ENCODE measurements around the gene ZNF618. TPM values are rescaled to one million over a fixed set of nuclear protein-coding genes. Genes with fewer than 3 reads are reported as not detected.
"Not testable (repeated sequence)": the region's sequence is repeated elsewhere in the genome, so short reads cannot be mapped to it uniquely, and the experiment has no call there.

Gene ZNF618
- total and polyA plus RNA-seq, 2 experiments from 2014 or later = 20.0 to 26.0 TPM

DNA sequence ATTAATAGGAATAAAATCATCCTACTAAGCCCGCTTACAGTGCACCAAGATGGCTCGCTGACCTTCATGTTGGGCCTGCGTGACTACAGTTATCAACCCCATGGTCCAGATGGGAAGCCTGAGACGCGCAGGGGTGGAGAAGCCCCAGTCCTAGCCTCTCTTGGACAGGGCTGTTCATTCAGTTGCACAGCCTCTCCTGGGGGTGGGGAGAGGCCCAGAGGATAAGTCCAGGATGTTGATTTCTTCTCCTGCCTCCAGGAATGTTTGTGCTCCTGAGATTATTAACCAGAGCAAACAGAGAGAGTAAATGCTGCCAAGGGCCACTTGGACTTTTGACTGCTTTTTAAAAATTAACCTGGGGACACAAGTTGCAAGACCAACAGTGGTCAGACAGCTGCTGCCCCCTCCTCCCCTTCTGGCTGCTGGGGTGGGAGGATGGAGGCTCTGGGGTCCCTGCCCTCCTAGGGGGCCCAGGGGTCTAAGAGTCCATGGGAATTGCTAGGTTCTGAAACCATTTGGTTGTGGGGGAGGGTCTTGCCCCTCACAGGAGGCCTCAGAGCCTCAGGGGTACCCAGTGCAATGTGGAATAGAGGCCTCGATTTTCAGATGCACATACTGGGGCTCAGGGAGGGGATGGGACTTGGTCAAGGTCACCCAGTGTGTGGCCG, 204.8 kb downstream of the ZNF618 start:
- H3K4me1 ChIP-seq (ENCODE audit: low read depth) = no peaks in the 10 kb centered on the region
- H3K27me3 ChIP-seq = peaks cover 5% of the 10 kb centered on the region
- H3K36me3 ChIP-seq = no peaks in the 10 kb centered on the region
- H3K27ac ChIP-seq = no peak overlapping the region
- H3K9me3 ChIP-seq (ENCODE audit: low read depth) = no peaks in the 10 kb centered on the region
- no peak for DNase-seq (ENCODE audit: low read depth in 1 of 2, low spot score in 1 of 2)
- no peak overlapping the region for H3K4me3 ChIP-seq
- TF ChIP-seq, protein P1, sequence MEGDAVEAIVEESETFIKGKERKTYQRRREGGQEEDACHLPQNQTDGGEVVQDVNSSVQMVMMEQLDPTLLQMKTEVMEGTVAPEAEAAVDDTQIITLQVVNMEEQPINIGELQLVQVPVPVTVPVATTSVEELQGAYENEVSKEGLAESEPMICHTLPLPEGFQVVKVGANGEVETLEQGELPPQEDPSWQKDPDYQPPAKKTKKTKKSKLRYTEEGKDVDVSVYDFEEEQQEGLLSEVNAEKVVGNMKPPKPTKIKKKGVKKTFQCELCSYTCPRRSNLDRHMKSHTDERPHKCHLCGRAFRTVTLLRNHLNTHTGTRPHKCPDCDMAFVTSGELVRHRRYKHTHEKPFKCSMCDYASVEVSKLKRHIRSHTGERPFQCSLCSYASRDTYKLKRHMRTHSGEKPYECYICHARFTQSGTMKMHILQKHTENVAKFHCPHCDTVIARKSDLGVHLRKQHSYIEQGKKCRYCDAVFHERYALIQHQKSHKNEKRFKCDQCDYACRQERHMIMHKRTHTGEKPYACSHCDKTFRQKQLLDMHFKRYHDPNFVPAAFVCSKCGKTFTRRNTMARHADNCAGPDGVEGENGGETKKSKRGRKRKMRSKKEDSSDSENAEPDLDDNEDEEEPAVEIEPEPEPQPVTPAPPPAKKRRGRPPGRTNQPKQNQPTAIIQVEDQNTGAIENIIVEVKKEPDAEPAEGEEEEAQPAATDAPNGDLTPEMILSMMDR (IDR thresholded peaks at IDR 0.05; ENCODE audit: low read depth, low read length) = no peak

DNA sequence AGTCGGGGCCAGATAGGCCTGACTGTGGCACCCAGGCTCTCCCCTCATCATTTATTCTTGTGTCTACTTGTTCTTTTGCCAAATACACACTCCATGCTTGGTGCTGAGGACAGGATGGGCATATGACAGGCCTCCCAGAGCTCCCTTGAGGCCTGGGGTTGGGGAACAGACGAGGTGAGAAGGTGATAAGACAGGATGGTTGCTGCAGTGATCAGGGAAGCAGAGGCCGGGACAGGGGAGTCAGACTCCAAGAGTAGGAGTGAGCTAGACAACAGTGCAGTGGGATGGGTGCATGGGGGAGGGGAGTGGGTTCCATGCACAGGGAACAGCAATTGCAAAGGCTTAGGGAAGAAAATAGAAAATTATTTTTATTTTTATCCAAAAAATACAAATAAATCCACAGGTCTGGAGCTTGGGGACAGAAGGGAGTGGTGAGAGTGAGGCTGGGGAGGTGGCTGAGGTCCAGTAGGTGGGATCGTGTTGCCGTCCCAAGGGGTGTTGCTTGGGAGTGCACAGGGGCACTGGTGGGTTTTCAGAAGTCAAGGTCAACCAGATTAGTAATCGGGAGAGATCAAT, 205.4 kb downstream of the ZNF618 start:
- Histone ChIP-seq H3K4me1 (ENCODE audit: low read depth) (no peaks in the 10 kb centered on the region), H3K36me3 (no peaks in the 10 kb centered on the region), H3K9me3 (ENCODE audit: low read depth) (no peaks in the 10 kb centered on the region), H3K4me3 (no peak overlapping the region), H3K27ac (no peak overlapping the region), H3K27me3 (no peaks in the 10 kb centered on the region)
- DNase-seq (ENCODE audit: low read depth in 1 of 2, low spot score in 1 of 2) = no peak
- TF ChIP-seq, protein P1 (IDR thresholded peaks at IDR 0.05; ENCODE audit: low read depth, low read length) = no peak

DNA sequence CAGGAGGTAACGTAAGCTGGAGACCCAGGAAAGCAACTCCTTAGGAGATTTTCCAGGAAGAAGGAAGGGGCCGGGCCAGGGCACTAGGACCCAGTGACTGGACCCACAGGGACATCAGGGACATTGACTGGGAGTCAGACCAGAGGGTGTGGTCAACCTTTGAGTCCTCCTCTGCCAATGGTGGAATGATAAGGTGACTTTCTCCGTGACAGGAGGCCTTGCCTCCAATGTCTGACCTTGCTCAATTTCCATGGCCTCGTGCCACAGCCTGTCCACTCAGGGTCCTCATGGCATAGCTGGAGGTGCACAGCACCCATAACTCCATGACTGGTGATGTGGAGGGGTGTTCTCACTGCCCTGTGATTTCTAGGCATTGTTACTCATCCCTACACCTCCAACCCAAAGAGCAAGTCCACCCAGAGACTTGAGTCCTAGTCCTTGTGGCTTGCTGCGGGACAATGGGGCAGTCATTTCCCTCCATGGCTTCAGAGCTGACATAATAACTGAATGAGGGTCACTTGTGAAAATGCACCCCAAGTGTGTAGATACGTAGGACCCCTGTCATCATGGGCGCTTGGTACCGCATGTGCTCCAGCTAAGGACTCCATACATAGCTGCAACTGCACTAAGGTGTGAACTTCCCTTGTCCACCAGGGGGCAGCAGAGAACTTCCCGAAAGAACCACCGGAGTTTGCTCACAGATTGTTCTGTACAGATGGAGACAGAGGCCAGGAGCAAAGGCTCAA, 206.1 kb downstream of the ZNF618 start:
- Histone ChIP-seq H3K27me3 (no peaks in the 10 kb centered on the region), H3K36me3 (no peaks in the 10 kb centered on the region), H3K4me3 (no peak overlapping the region), H3K4me1 (ENCODE audit: low read depth) (no peaks in the 10 kb centered on the region), H3K9me3 (ENCODE audit: low read depth) (no peaks in the 10 kb centered on the region), H3K27ac (no peak overlapping the region)
- TF ChIP-seq, protein P1 (IDR thresholded peaks at IDR 0.05; ENCODE audit: low read depth, low read length) = peak; percentile 88
- peak; percentile 92 for DNase-seq (ENCODE audit: low read depth in 1 of 2, low spot score in 1 of 2)

DNA sequence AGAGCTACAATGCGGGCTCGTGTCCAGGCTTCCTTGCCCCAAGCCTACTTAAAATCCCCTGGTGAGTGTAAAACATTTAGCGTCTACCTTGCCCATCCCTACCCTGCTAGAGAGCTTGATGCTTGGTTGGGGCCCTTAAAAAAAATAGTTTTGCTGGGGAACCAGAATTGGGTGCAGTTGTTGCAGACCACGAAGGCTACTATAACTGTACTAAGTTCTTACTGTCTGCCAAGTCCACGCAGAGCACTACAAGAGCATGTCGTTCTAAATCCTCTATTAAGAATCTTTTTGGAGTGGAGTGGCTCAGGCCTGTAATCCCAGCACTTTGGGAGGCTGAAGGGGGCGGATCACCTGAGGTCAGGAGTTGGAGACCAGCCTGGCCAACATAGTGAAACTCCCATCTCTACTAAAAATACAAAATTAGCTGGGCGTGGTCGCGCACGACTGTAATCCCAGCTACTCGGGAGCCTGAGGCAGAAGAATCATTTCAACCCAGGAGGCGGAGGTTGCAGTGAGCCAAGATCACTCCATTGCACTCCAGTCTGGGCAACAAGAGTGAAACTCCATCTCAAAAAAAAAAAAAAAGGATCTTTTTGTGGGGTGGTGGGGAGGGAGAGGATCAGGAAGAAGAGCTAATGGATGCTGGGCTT, 206.8 kb downstream of the ZNF618 start:
- H3K4me3 ChIP-seq; DNase-seq (ENCODE audit: low read depth in 1 of 2, low spot score in 1 of 2); H3K9me3 ChIP-seq (ENCODE audit: low read depth); H3K4me1 ChIP-seq (ENCODE audit: low read depth); H3K27me3 ChIP-seq; H3K36me3 ChIP-seq; H3K27ac ChIP-seq: not testable (repeated sequence)

DNA sequence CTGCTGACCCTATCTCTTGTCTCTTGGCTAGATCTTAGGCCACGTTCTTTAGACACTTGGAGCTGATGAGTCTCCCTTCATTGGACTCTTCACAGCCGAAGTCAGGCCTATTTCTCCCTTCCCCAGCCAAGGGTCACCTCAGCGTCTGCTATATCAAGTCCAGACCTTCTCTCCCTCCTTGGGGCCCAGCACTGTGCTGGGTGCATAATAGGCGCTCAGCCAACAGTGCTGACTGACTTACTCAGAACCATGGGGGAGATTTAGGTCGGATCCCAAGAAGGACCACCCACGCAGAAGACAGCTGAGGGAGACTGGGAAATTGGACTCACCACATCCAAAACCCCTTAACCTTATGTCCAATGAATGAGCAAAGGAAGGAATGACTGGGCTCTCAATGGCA, 207.6 kb downstream of the ZNF618 start:
- Histone ChIP-seq H3K9me3 (ENCODE audit: low read depth) (no peaks in the 10 kb centered on the region), H3K27ac (no peak overlapping the region), H3K36me3 (no peaks in the 10 kb centered on the region), H3K27me3 (no peaks in the 10 kb centered on the region), H3K4me3 (no peak overlapping the region), H3K4me1 (ENCODE audit: low read depth) (no peaks in the 10 kb centered on the region)
- no peak for DNase-seq (ENCODE audit: low read depth in 1 of 2, low spot score in 1 of 2)
- TF ChIP-seq, protein P1 (IDR thresholded peaks at IDR 0.05; ENCODE audit: low read depth, low read length) = no peak

Data from cardiac muscle cell (in vitro differentiated cells and primary cell).